22Rv1 (cell line): Measurements from ENCODE around the gene UGT1A6.
A peak's percentile ranks its signal among the peaks of the same experiment; 100 is the strongest.
"Not testable (repeated sequence)": the region's sequence is repeated elsewhere in the genome, so short reads cannot be mapped to it uniquely, and the experiment has no call there.

Experiments
- H3K27ac ChIP-seq: fragments of 450-650 bp; 2 replicates; pipeline ENCODE4 v1.5.1; 2017
- CTCF ChIP-seq: fragments of 450-650 bp; IDR thresholded peaks from 2 replicates; pipeline ENCODE4 v1.5.1; 2017; ENCODE audit warnings: mild to moderate bottlenecking
- ZFX ChIP-seq: fragments of 450-650 bp; IDR thresholded peaks from 2 replicates; pipeline ENCODE4 v1.6.1; 2017; ENCODE audit warnings: antibody characterized with exemption, borderline replicate concordance

Gene UGT1A6

GRCh38 chr2:233699424-233700027 lies 6.8 kb downstream of the UGT1A6 start:
- no peak for TF ChIP-seq ZFX
- TF ChIP-seq CTCF, result no peak
- peak overlapping the region; percentile 21; the same call in 1 of the 2 replicates for H3K27ac ChIP-seq

- TF ChIP-seq ZFX (no peak), CTCF (no peak)
- peak overlapping the region; percentile 21; the same call in 1 of the 2 replicates for H3K27ac ChIP-seq
Measured at GRCh38 chr2:233700028-233700635, 7.4 kb downstream of the UGT1A6 start.

- H3K27ac ChIP-seq, result not testable (repeated sequence)
Measured at GRCh38 chr2:233700842-233701241, 8.2 kb downstream of the UGT1A6 start.

- H3K27ac ChIP-seq, result no peak overlapping the region
- TF ChIP-seq ZFX (no peak), CTCF (no peak)
Measured at GRCh38 chr2:233702238-233702637, 9.5 kb downstream of the UGT1A6 start.

GRCh38 chr2:233705911-233706506 lies 13.3 kb downstream of the UGT1A6 start:
- no peak overlapping the region for H3K27ac ChIP-seq

GRCh38 chr2:233706720-233707119 lies 14.0 kb downstream of the UGT1A6 start:
- no peak overlapping the region for H3K27ac ChIP-seq
- TF ChIP-seq ZFX, result no peak
- TF ChIP-seq CTCF, result no peak

More at GRCh38 chr2:233705911-233706506, 13.3 kb downstream of the UGT1A6 start:
- TF ChIP-seq CTCF (no peak), ZFX (no peak)

- no peak for TF ChIP-seq ZFX
- no peak for TF ChIP-seq CTCF
- H3K27ac ChIP-seq, result no peak overlapping the region
Measured at GRCh38 chr2:233707940-233708644, 15.4 kb downstream of the UGT1A6 start.
